ENCODE data around the gene RTP5.
"Not testable (repeated sequence)": the region's sequence is repeated elsewhere in the genome, so short reads cannot be mapped to it uniquely, and the experiment has no call there.

Gene RTP5

GRCh38 chr2:241869087-241869961 is at the start of gene RTP5:
RTP5 (plus strand) TSS chr2:241869729; CDS start chr2:241869757, 28 bp downstream.
- no peak for DNase-seq

- not testable (repeated sequence) for DNase-seq
Observed at GRCh38 chr2:241819947-241820624, 49.4 kb upstream of the RTP5 start.

- no peak for DNase-seq
Observed at GRCh38 chr2:241820625-241821384, 48.7 kb upstream of the RTP5 start.

- DNase-seq, result no peak
Observed at GRCh38 chr2:241821460-241822263, 47.9 kb upstream of the RTP5 start.

GRCh38 chr2:241822264-241822623 is 47.3 kb upstream of the RTP5 start:
- DNase-seq, result no peak

- not testable (repeated sequence) for DNase-seq
Observed at GRCh38 chr2:241823531-241824437, 45.7 kb upstream of the RTP5 start.

- no peak for DNase-seq
Observed at GRCh38 chr2:241827394-241827793, 42.1 kb upstream of the RTP5 start.

- DNase-seq, result no peak
Observed at GRCh38 chr2:241833101-241833663, 36.3 kb upstream of the RTP5 start.

- DNase-seq, result not testable (repeated sequence)
Observed at GRCh38 chr2:241833756-241834526, 35.6 kb upstream of the RTP5 start.

GRCh38 chr2:241834527-241835210 is 34.9 kb upstream of the RTP5 start:
- no peak for DNase-seq

- DNase-seq, result no peak
Observed at GRCh38 chr2:241835611-241836010, 33.9 kb upstream of the RTP5 start.

GRCh38 chr2:241836292-241836691 is 33.2 kb upstream of the RTP5 start:
- DNase-seq, result no peak

GRCh38 chr2:241837197-241837965 is 32.1 kb upstream of the RTP5 start:
- DNase-seq, result no peak

- DNase-seq, result no peak
Observed at GRCh38 chr2:241841181-241842066, 28.1 kb upstream of the RTP5 start.

GRCh38 chr2:241842067-241842415 is 27.5 kb upstream of the RTP5 start:
- DNase-seq, result no peak

GRCh38 chr2:241842620-241843211 is 26.8 kb upstream of the RTP5 start:
- DNase-seq, result no peak

GRCh38 chr2:241843321-241844065 is 26.0 kb upstream of the RTP5 start:
- DNase-seq, result no peak

Measured in NCI-H446 treated with DMSO at 0.1 percent for 48 hours (cell line).